Measurements from ENCODE around the gene GAPDH.

The GAPDH gene

GRCh38 chr12:6508087-6508486, 26.2 kb upstream of the GAPDH start:
- no peak for DNase-seq (ENCODE audit: low read depth in 1 of 2, low spot score in 1 of 2)
- no peak overlapping the region for H3K4me3 ChIP-seq (replicated peaks; ENCODE audit: insufficient read depth, low read length)
- no peak for TF ChIP-seq POLR2AphosphoS5 (IDR thresholded peaks at IDR 0.05; ENCODE audit: low read depth)
- TF ChIP-seq GABPA (IDR thresholded peaks at IDR 0.05; ENCODE audit: low read depth) = no peak
- no peak for TF ChIP-seq REST (IDR thresholded peaks at IDR 0.05; ENCODE audit: insufficient replicate concordance, low read depth)
- TF ChIP-seq, protein P1, sequence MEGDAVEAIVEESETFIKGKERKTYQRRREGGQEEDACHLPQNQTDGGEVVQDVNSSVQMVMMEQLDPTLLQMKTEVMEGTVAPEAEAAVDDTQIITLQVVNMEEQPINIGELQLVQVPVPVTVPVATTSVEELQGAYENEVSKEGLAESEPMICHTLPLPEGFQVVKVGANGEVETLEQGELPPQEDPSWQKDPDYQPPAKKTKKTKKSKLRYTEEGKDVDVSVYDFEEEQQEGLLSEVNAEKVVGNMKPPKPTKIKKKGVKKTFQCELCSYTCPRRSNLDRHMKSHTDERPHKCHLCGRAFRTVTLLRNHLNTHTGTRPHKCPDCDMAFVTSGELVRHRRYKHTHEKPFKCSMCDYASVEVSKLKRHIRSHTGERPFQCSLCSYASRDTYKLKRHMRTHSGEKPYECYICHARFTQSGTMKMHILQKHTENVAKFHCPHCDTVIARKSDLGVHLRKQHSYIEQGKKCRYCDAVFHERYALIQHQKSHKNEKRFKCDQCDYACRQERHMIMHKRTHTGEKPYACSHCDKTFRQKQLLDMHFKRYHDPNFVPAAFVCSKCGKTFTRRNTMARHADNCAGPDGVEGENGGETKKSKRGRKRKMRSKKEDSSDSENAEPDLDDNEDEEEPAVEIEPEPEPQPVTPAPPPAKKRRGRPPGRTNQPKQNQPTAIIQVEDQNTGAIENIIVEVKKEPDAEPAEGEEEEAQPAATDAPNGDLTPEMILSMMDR (IDR thresholded peaks at IDR 0.05; ENCODE audit: insufficient read depth, low read length) = no peak
- no peak for TF ChIP-seq SPI1 (IDR thresholded peaks at IDR 0.05; ENCODE audit: borderline replicate concordance, low read depth)
- no peak overlapping the region for H3K27ac ChIP-seq (replicated peaks)
- H3K27me3 ChIP-seq (ENCODE audit: insufficient read depth, poor library complexity, severe bottlenecking) = no peaks in the 10 kb centered on the region

- no peak overlapping the region for H3K4me3 ChIP-seq (replicated peaks; ENCODE audit: insufficient read depth, low read length)
- TF ChIP-seq GABPA (IDR thresholded peaks at IDR 0.05; ENCODE audit: low read depth) = no peak
- TF ChIP-seq, protein P1 (IDR thresholded peaks at IDR 0.05; ENCODE audit: insufficient read depth, low read length) = no peak
- no peak for TF ChIP-seq POLR2AphosphoS5 (IDR thresholded peaks at IDR 0.05; ENCODE audit: low read depth)
- TF ChIP-seq REST (IDR thresholded peaks at IDR 0.05; ENCODE audit: insufficient replicate concordance, low read depth) = no peak
- TF ChIP-seq SPI1 (IDR thresholded peaks at IDR 0.05; ENCODE audit: borderline replicate concordance, low read depth) = no peak
- no peak for DNase-seq (ENCODE audit: low read depth in 1 of 2, low spot score in 1 of 2)
- no peaks in the 10 kb centered on the region for H3K27me3 ChIP-seq (ENCODE audit: insufficient read depth, poor library complexity, severe bottlenecking)
- H3K27ac ChIP-seq (replicated peaks) = no peak overlapping the region
Measured at GRCh38 chr12:6520186-6520585, 14.1 kb upstream of the GAPDH start.

GRCh38 chr12:6522193-6522592, 12.1 kb upstream of the GAPDH start:
- Histone ChIP-seq H3K27me3 (ENCODE audit: insufficient read depth, poor library complexity, severe bottlenecking) (no peaks in the 10 kb centered on the region), H3K4me3 (replicated peaks; ENCODE audit: insufficient read depth, low read length) (no peak overlapping the region), H3K27ac (replicated peaks) (no peak overlapping the region)
- DNase-seq (ENCODE audit: low read depth in 1 of 2, low spot score in 1 of 2) = no peak
- TF ChIP-seq SPI1 (IDR thresholded peaks at IDR 0.05; ENCODE audit: borderline replicate concordance, low read depth) (no peak), POLR2AphosphoS5 (IDR thresholded peaks at IDR 0.05; ENCODE audit: low read depth) (no peak), REST (IDR thresholded peaks at IDR 0.05; ENCODE audit: insufficient replicate concordance, low read depth) (no peak), GABPA (IDR thresholded peaks at IDR 0.05; ENCODE audit: low read depth) (no peak)
- TF ChIP-seq, protein P1 (IDR thresholded peaks at IDR 0.05; ENCODE audit: insufficient read depth, low read length) = no peak

All from HL-60 (cell line).